Heart right ventricle (tissue), 16 donors: ENCODE results near the gene RPL3. TPM values are rescaled to one million over a fixed set of nuclear protein-coding genes. Genes with fewer than 3 reads are reported as not detected.

ENCODE experiments used
- ATAC-seq, 8 donors: fragments of 200-7000 bp; cut with Tn5 transposase; one replicate each; pipeline ENCODE4 v1.9.1; 2020; ENCODE audit warnings: mild to moderate bottlenecking in 8 of 8, moderate library complexity in 8 of 8, moderate number of reproducible peaks in 1 of 8
- DNase-seq, 2 donors: peaks; one replicate each; pipeline ENCODE4 v3.0.0-alpha.2; 2020
- H3K27ac ChIP-seq, 10 donors: fragments of 200-600 bp; sonication (generic) in 2 of 10; one replicate each; pipeline versions ENCODE4 v1.5.0 to v1.8.0; 2020 to 2022; ENCODE audit warnings: mild to moderate bottlenecking in 3 of 10
- H3K27me3 ChIP-seq, 7 donors: fragments of 200-600 bp; one replicate each; pipeline ENCODE4 v1.8.0; 2021 to 2022; ENCODE audit warnings: mild to moderate bottlenecking in 2 of 7
- H3K36me3 ChIP-seq, 9 donors: fragments of 200-600 bp; sonication (generic) in 1 of 9; one replicate each; pipeline versions ENCODE4 v1.5.0 to v1.8.0; 2020 to 2022; ENCODE audit warnings: mild to moderate bottlenecking in 2 of 9
- H3K4me1 ChIP-seq, 9 donors: fragments of 200-600 bp; sonication (generic) in 1 of 9; one replicate each; pipeline versions ENCODE4 v1.5.0 to v1.8.0; 2020 to 2022; ENCODE audit warnings: mild to moderate bottlenecking in 4 of 9
- H3K4me3 ChIP-seq, 10 donors: fragments of 200-600 bp; sonication (generic) in 2 of 10; one replicate each; pipeline versions ENCODE4 v1.5.0 to v1.8.0; 2020 to 2022; ENCODE audit warnings: mild to moderate bottlenecking in 7 of 10, moderate library complexity in 2 of 10
- H3K9me3 ChIP-seq, 11 donors: fragments of 200-600 bp in 10 of 11; sonication (generic) in 2 of 11; one replicate each; pipeline versions ENCODE4 v1.5.0 to v1.8.0; 2013 to 2022; ENCODE audit warnings: mild to moderate bottlenecking in 2 of 11, control low read depth in 1 of 11, moderate library complexity in 1 of 11
- CTCF ChIP-seq, 9 donors: fragments of 200-600 bp; sonication (generic) in 2 of 9; IDR thresholded peaks; one replicate each; pipeline versions ENCODE4 v1.5.0 to v1.8.0; 2021 to 2022; ENCODE audit warnings: antibody characterized with exemption in 9 of 9, mild to moderate bottlenecking in 5 of 9, moderate library complexity in 1 of 9
- WGBS, 2 donors: extraction: QIAGEN DNeasy Blood & Tissue Kit; methylation state at CpG; one replicate each; pipeline ENCODE4 v1.1.7; 2013; ENCODE audit warnings: inconsistent platforms in 1 of 2; 5-methylcytosine and 5-hydroxymethylcytosine counted together
- intact Hi-C, 10 donors: fragments of 100-400 bp; cut with DNase I; formaldehyde crosslinking; loops; one replicate each; pipeline versions ENCODE4 v1.11.1 to v1.14.2; 2022
- polyA plus RNA-seq, 2 donors: library from polyadenylated mRNA; stranded (reverse); fragments of 200-250 nt; gene quantifications; one replicate each; pipeline ENCODE4 v1.2.3, GENCODE V29; 2013
- total RNA-seq, 10 donors: library from RNA; stranded (reverse); fragmentation: NEBNext Ultra II Directional in 3 of 10; extraction: Animal tissue kit (Norgen Biotek cat#: 25700) in 3 of 10; gene quantifications; one replicate each; pipeline versions ENCODE4 v1.2.1 to v1.2.4, GENCODE V29; 2021 to 2023
- donor health status: Arrhythmogenic right ventricular cardiomyopathy.
- donor health status: ischemic (EF 13 %, LVEDD 7.1; RV severe dilation, severe dysfunction).
- donor health status: healthy with polysubstance abuse.
- donor health status: DM: no; HTN: yes; CAD: no.
- donor health status: DM: no; HTN: no; CAD: no.
- donor health status: ischemic (EF 25% LVEDD 6.9; RV normal size, moderate dysfunction).
- donor health status: ischemic (EF 25% LVEDD 5.7; RV mildly dilated, moderate dysfunction).
- donor health status: healthy.
- donor health status: DM: yes; HTN: yes; CAD: no.
- donor health status: Ischemic cardiomyopathy.
- donor health status: ischemic (EF 35%, LVEDD 5.7; RV mildly dilated, moderate dysfunction).
- donor health status: nonischemic (EF 11% LVEDD 7.7; RV severe dilation, severe dysfunction).
- donor health status: DM: yes; HTN: yes; CAD: no.
- donor health status: PGD.
- donor health status: ischemic (EF 29% LVEDD 5.4; RV normal size, mild dysfunction).
- donor health status: nonischemic (EF 23%, LVEDD 6.1; RV moderate dilation, normal function).

Gene RPL3
- total and polyA plus RNA-seq, 12 donors: 215 to 1,621 (median 332) TPM

- no peaks in the 10 kb centered on the region for H3K9me3 ChIP-seq
- DNase-seq (no peak), ATAC-seq (no peak)
- no peaks in the 10 kb centered on the region for H3K36me3 ChIP-seq
- H3K4me1 ChIP-seq: peaks cover 0 to 49% (median 36%) of the 10 kb centered on the region in 9 donors
- no peak overlapping the region for H3K27ac ChIP-seq
- intact Hi-C loops: loop anchor here in 1 of 10 donors (10.0 kb wide), 1 partner anchor 59 kb away; the partner anchor contains the start of gene PDGFB
- 92 to 93% methylated on average over 11 of the region's 11 CpGs for WGBS, 2 donors
- no peaks in the 10 kb centered on the region for H3K27me3 ChIP-seq
- no peak overlapping the region for H3K4me3 ChIP-seq
- no peak for TF ChIP-seq CTCF (IDR thresholded peaks at IDR 0.05)
Observed at GRCh38 chr22:39303358-39303757, 16.1 kb downstream of the RPL3 start.

- no peak for TF ChIP-seq CTCF (IDR thresholded peaks at IDR 0.05)
- intact Hi-C loops: loop anchor here in 1 of 10 donors (10.0 kb wide), 1 partner anchor 58 kb away; the partner anchor contains the start of gene PDGFB
- H3K36me3 ChIP-seq: no peaks in the 10 kb centered on the region
- no peaks in the 10 kb centered on the region for H3K9me3 ChIP-seq
- H3K27me3 ChIP-seq: no peaks in the 10 kb centered on the region
- no peak overlapping the region for H3K27ac ChIP-seq
- DNase-seq (no peak), ATAC-seq (no peak)
- H3K4me3 ChIP-seq: no peak overlapping the region
- H3K4me1 ChIP-seq: peaks cover 1 to 53% (median 42%) of the 10 kb centered on the region in 9 donors
- WGBS, 2 donors: 94 to 98% methylated on average over 2 of the region's 2 CpGs
Observed at GRCh38 chr22:39302431-39302960, 16.9 kb downstream of the RPL3 start.

GRCh38 chr22:39301926-39302325, 17.5 kb downstream of the RPL3 start:
- Histone ChIP-seq H3K4me1 (peaks cover 5 to 55% (median 47%) of the 10 kb centered on the region in 9 donors), H3K27ac (no peak overlapping the region), H3K27me3 (no peaks in the 10 kb centered on the region), H3K36me3 (no peaks in the 10 kb centered on the region), H3K4me3 (no peak overlapping the region), H3K9me3 (no peaks in the 10 kb centered on the region)
- ATAC-seq (no peak), DNase-seq (no peak)
- 68 to 81% methylated on average over 7 of the region's 7 CpGs for WGBS, 2 donors
- no peak for TF ChIP-seq CTCF (IDR thresholded peaks at IDR 0.05)
- intact Hi-C loops: loop anchor here in 2 of 10 donors (2.0 to 10.0 kb wide), 2 partner anchors 23 to 57 kb away; partner anchors contain the start of gene PDGFB (in 1 of the 2)

GRCh38 chr22:39301108-39301507, 18.3 kb downstream of the RPL3 start:
- Histone ChIP-seq H3K27ac (peak overlapping the region in 4 of 10 donors; percentile 62 to 87 (median 72)), H3K4me3 (no peak overlapping the region), H3K27me3 (no peaks in the 10 kb centered on the region), H3K36me3 (no peaks in the 10 kb centered on the region), H3K4me1 (peaks cover 11 to 54% (median 50%) of the 10 kb centered on the region in 9 donors), H3K9me3 (no peaks in the 10 kb centered on the region)
- intact Hi-C loops: loop anchor here in 2 of 10 donors (2.0 to 10.0 kb wide), 2 partner anchors 22 to 56 kb away; partner anchors contain the start of gene PDGFB (in 1 of the 2)
- ATAC-seq: no peak
- no peak for DNase-seq
- no peak for TF ChIP-seq CTCF (IDR thresholded peaks at IDR 0.05)
- 85 to 94% methylated on average over 9 of the region's 9 CpGs for WGBS, 2 donors
